ENCODE results near the gene ABCC6. TPM values are rescaled to one million over a fixed set of nuclear protein-coding genes. Genes with fewer than 3 reads are reported as not detected.
"Not testable (repeated sequence)": the region's sequence is repeated elsewhere in the genome, so short reads cannot be mapped to it uniquely, and the experiment has no call there.

ABCC6 gene
- total RNA-seq, 6 experiments from 2014 or later, result 54.9 to 115 (median 97.1) TPM

DNA sequence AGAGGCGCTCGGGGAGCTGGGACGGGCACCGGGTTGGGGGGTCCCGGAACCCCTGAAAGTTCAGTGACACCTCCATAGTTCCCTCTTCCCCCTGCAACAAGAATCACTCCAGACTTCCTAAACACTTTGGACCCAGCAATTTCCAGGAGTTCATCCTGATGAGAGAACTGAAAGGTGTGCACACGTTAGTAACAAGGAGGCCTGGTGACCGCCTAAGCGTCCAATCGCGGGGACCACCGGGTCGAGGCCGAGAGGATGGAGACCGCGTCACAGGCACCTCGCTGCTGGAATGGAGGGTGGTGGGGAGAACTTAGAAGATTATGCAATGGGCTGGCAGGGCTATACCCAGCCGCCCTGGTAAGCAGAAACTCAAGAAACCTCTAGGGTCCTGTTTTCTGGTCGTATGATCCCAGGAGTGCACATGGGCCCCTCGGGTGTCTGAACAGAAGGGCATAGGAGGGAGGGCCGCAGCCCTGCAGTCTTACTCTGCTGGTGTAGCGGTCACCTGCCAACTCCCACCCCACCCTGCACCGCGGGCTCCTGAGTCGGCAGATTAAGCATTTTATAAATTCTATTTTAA, 458 bp upstream of the ABCC6 start:
- H3K9me3 ChIP-seq; DNase-seq; intact Hi-C loops (cut with DNase I); H3K27me3 ChIP-seq; H3K4me1 ChIP-seq; H3K36me3 ChIP-seq: not testable (repeated sequence)
- peak; percentile 11 to 38 (median 28) for ATAC-seq
- WGBS (ENCODE audit: insufficient coverage, low coverage, low lambda C conversion rate, missing lambda C conversion rate), result 9% methylated on average over 11 of the region's 24 CpGs
- Histone ChIP-seq H3K27ac (peak overlapping the region in 2 of 3 donors; percentile 40 to 63), H3K4me3 (peak overlapping the region in 2 of 3 donors; percentile 38 to 47)

DNA sequence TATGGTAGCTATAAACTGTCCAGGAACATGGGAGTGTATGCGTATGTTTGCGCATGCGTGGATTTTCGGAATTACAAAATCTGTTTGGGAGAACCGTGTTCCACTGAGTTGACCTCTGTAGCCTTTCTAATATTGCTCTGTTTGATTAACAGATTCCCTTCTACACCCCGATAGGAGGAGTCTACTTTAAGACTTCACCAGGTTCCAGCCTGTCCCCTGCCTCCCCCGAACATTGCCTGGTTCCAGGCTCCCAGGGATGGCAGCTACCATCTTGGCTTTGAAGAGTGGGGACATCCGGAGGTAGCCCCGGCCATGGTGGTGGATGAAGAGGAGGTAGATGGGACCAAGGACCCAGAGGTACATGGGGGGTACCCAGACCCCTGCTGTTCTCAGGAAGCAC, 1.9 kb downstream of the ABCC6 start:
- Histone ChIP-seq H3K27ac (peak overlapping the region in 2 of 3 donors; percentile 80 to 84), H3K4me3 (peak overlapping the region; percentile 21 to 46 (median 43))

DNA sequence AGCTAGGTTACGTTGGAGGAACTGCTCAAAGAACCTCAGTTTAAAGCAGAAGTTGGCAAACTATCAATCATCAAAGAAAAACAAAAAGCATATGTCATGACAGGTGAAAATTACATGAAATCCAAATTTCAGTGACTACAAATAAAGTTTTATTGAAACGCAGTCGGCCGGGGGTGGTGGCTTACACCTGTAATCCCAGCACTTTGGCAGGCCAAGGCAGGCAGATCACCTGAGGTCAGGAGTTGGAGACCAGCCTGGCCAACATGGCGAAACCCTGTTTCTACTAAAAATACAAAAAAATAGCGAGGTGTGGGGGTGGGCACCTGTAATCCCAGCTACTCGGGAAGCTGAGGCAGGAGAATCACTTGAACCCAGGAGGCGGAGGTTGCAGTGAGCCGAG, 2.8 kb downstream of the ABCC6 start:
- 63% methylated on average over 5 of the region's 9 CpGs for whole genome bisulfite sequencing (ENCODE audit: insufficient coverage, low coverage, low lambda C conversion rate, missing lambda C conversion rate)
- H3K27ac ChIP-seq, result peak overlapping the region in 2 of 3 donors; percentile 10 to 80
- DNase-seq; H3K4me3 ChIP-seq; H3K9me3 ChIP-seq; H3K36me3 ChIP-seq; H3K4me1 ChIP-seq; H3K27me3 ChIP-seq; ATAC-seq; intact Hi-C loops (cut with DNase I): not testable (repeated sequence)

More for the DNA sequence above, 1.9 kb downstream of the ABCC6 start:
- WGBS (ENCODE audit: insufficient coverage, low coverage, low lambda C conversion rate, missing lambda C conversion rate), result no CpG with 5 or more reads among the region's 9 CpGs
- ATAC-seq (peak; percentile 37 to 68 (median 58)), DNase-seq (peak; percentile 25 to 62 (median 58))
- H3K4me1 ChIP-seq; H3K36me3 ChIP-seq; intact Hi-C loops (cut with DNase I); H3K9me3 ChIP-seq; H3K27me3 ChIP-seq: not testable (repeated sequence)

DNA sequence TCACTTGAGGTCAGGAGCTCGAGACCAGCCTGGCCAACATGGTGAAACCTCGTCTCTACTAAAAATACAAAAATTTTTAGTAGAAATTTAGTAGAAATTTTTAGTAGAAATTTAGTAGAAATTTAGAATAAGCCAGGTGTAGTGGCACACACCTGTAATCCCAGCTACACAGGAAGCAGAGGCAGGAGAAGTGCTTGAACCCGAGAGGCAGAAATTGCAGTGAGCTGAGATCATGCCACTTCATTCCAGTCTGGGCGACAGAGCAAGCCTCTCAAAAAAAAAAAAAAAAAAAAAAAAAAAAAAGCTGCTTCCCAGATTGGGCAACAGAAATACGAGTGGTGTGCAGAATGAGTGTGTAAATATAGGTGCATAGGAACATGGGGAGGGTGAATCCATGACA, 4.5 kb downstream of the ABCC6 start:
- H3K36me3 ChIP-seq; H3K4me3 ChIP-seq; H3K9me3 ChIP-seq; intact Hi-C loops (cut with DNase I); ATAC-seq; H3K4me1 ChIP-seq; H3K27ac ChIP-seq; DNase-seq; H3K27me3 ChIP-seq: not testable (repeated sequence)
- WGBS (ENCODE audit: insufficient coverage, low coverage, low lambda C conversion rate, missing lambda C conversion rate), result no CpG with 5 or more reads among the region's 5 CpGs

DNA sequence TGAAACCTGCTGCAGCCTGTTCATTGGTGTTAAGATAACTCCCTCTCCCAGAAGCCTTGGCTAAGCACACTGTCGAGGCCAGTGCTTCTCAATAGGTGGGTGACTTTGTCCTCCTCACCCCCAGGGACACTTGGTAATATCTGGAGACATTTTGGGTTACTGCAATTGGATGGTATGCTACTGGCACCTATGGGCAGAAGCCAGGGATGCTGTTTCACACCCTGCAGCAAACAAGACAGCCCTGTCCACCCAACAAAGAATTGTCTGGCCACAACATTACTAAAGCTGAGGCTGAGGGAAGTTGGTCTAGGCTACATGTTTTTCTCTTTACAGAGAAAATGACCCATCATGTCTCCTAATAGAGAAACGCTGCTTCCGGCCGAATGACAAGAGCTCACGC, 4.9 kb downstream of the ABCC6 start:
- no CpG with 5 or more reads among the region's 5 CpGs for WGBS (ENCODE audit: insufficient coverage, low coverage, low lambda C conversion rate, missing lambda C conversion rate)
- intact Hi-C loops (cut with DNase I); H3K4me3 ChIP-seq; H3K36me3 ChIP-seq; H3K27ac ChIP-seq; H3K9me3 ChIP-seq; DNase-seq; H3K4me1 ChIP-seq; ATAC-seq; H3K27me3 ChIP-seq: not testable (repeated sequence)

DNA sequence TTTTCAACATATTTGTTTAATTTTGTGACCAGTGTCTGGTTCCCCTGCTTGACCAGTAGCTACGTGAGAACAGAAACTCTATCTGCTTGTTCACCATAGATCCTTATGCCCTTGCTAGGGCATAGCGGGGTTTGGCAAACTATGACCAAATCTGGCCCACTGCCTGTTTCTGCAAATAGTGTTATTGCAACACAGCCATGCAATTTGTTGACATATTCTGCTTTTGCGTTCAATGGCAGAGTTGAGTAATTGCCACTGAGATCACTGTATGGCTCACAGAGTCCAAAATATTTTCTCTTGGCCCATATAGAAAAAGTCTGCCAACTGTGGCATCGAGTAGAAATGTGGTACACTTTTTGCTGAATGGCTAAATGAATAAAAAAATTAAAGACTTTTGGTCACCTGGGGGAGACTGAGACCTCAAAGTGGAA, 9.4 kb downstream of the ABCC6 start:
- H3K4me3 ChIP-seq; H3K9me3 ChIP-seq; H3K27me3 ChIP-seq; intact Hi-C loops (cut with DNase I): not testable (repeated sequence)
- Histone ChIP-seq H3K27ac (peak overlapping the region; percentile 83 to 94 (median 87)), H3K4me1 (peaks cover 0 to 10% (median 4%) of the 10 kb centered on the region in 4 donors), H3K36me3 (peaks cover 0 to 16% (median 3%) of the 10 kb centered on the region in 4 donors)
- 20% methylated on average over 1 of the region's 4 CpGs for whole genome bisulfite sequencing (ENCODE audit: insufficient coverage, low coverage, low lambda C conversion rate, missing lambda C conversion rate)
- ATAC-seq (peak; percentile 72 to 80 (median 76)), DNase-seq (peak in 1 of 3 donors; percentile 55)

DNA sequence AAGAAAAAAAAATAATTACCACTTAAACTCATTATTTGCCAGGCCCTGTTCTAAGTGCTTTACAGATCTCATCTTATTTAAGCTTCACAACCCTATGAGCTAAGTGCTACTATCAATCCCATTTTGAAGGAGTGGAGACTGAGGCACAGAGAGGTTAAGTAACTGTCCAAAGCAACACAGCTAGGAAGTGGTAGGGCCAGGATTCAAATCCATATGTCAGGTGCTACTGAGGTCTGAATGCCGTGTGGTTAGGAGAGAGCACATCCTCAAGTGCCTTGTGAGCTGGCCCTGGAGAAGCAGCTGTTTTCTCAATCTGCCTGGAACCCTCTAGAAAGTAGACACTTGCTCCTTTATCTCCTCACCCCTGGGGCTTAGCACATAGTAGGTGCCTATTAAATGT, 11.9 kb downstream of the ABCC6 start:
- peaks cover 0 to 16% (median 3%) of the 10 kb centered on the region in 4 donors for H3K36me3 ChIP-seq
- H3K9me3 ChIP-seq; ATAC-seq; intact Hi-C loops (cut with DNase I); H3K4me3 ChIP-seq; H3K27me3 ChIP-seq: not testable (repeated sequence)
- H3K4me1 ChIP-seq, result peaks cover 0 to 22% (median 8%) of the 10 kb centered on the region in 4 donors
- 50% methylated on average over 1 of the region's 1 CpG for WGBS (ENCODE audit: insufficient coverage, low coverage, low lambda C conversion rate, missing lambda C conversion rate)
- peak overlapping the region in 2 of 3 donors; percentile 81 to 82 for H3K27ac ChIP-seq
- DNase-seq, result peak in 1 of 3 donors; percentile 23

DNA sequence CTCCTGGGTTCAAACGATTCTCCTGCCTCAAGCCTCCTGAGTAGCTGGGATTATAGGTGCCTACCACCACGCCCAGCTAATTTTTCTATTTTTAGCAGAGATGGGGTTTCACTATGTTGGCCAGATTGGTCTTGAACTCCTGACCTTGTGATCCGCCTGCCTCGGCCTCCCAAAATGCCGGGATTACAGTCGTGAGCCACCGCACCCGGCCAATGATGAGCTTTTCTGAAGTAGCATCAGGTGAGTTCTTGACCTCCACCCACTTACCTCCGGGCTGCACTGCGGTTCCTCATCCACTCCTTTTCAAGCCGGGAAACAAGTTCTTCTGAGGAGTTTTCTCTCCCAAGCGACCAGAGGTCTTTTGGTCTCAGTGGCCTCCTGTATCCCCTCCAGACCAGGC, 14.8 kb downstream of the ABCC6 start:
- not testable (repeated sequence) for H3K9me3 ChIP-seq
- H3K27ac ChIP-seq, result peak overlapping the region in 2 of 3 donors; percentile 15 to 33

DNA sequence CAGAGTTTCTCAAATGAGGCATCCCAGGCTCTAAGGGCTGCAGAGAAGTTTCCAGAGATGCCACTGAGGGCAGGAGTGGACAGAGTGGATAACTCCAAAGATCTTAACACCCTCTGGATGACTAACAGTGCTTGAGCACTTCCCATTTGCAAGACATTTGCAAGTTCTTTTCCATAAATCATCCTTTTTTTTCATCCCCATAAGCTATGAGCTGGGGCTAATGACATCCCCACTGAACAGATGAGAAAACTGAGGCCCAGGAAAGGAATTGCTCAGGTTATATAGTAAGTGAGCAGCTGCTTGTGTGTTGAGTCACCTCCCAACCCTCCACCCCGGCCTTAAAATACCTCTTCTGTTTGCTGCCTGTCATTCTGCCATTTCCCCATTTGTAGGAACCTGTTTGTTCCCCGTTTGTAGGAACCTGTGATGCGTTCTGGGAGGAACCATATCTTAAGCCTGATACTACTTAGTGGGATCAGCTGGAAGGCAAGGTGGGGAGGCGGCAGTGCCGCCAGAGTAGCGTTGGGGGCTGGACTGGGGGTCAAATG, 15.4 kb downstream of the ABCC6 start:
- 62% methylated on average over 6 of the region's 6 CpGs for WGBS (ENCODE audit: insufficient coverage, low coverage, low lambda C conversion rate, missing lambda C conversion rate)

More for the DNA sequence above, 14.8 kb downstream of the ABCC6 start:
- H3K27me3 ChIP-seq; ATAC-seq; intact Hi-C loops (cut with DNase I); H3K4me3 ChIP-seq: not testable (repeated sequence)
- peaks cover 0 to 21% (median 3%) of the 10 kb centered on the region in 4 donors for H3K36me3 ChIP-seq
- peaks cover 0 to 15% (median 4%) of the 10 kb centered on the region in 4 donors for H3K4me1 ChIP-seq
- DNase-seq, result peak in 2 of 3 donors; percentile 24 to 34
- WGBS (ENCODE audit: insufficient coverage, low coverage, low lambda C conversion rate, missing lambda C conversion rate), result 63% methylated on average over 2 of the region's 12 CpGs

DNA sequence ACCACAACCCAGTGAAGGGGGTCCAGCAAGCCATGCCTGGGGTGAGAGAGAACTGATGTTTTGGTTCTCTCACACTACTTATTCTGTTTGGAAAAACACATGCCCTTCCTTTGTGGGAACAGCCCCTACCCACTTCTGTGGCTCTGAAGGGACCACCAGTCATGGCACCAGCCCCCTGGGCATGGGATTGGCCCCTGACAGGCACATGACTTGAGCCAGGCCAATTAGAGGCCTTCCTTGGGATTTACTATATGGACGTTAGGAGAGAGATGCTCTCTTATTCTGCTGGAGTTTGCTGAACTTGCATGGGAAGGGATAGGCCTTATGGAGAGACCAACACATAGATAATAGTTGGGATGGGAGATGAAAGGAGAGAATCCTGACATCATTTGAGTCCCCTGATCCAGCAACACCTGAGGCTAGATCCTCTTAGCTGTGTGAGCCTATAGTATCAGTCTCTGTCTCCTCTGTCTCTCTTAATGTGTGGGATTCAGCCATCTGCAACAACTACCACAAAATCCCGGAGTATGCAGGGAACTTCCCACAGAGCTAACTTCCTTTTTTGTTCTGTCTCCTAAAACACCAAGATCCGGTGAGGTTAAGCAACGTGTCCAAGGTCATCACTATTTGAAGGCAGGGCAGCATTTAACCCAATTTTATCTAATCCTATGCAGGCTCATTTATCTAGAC, 16.1 kb downstream of the ABCC6 start:
- ATAC-seq (peak; percentile 15 to 34 (median 21)), DNase-seq (peak in 2 of 3 donors; percentile 9 to 41)
- peaks cover 0 to 12% (median 4%) of the 10 kb centered on the region in 4 donors for H3K4me1 ChIP-seq
- peak overlapping the region; percentile 47 to 86 (median 73) for H3K27ac ChIP-seq
- intact Hi-C loops (cut with DNase I); H3K4me3 ChIP-seq; H3K9me3 ChIP-seq; H3K27me3 ChIP-seq: not testable (repeated sequence)
- WGBS (ENCODE audit: insufficient coverage, low coverage, low lambda C conversion rate, missing lambda C conversion rate), result 40% methylated on average over 1 of the region's 4 CpGs
- H3K36me3 ChIP-seq, result peaks cover 0 to 21% (median 3%) of the 10 kb centered on the region in 4 donors

More for the DNA sequence above, 15.4 kb downstream of the ABCC6 start:
- intact Hi-C loops (cut with DNase I); H3K27me3 ChIP-seq; H3K9me3 ChIP-seq; H3K4me3 ChIP-seq: not testable (repeated sequence)
- Histone ChIP-seq H3K4me1 (peaks cover 0 to 12% (median 4%) of the 10 kb centered on the region in 4 donors), H3K27ac (peak overlapping the region in 1 of 3 donors; percentile 33), H3K36me3 (peaks cover 0 to 21% (median 3%) of the 10 kb centered on the region in 4 donors)
- ATAC-seq (peak in 1 of 4 donors; percentile 6), DNase-seq (peak in 2 of 3 donors; percentile 29 to 36)

DNA sequence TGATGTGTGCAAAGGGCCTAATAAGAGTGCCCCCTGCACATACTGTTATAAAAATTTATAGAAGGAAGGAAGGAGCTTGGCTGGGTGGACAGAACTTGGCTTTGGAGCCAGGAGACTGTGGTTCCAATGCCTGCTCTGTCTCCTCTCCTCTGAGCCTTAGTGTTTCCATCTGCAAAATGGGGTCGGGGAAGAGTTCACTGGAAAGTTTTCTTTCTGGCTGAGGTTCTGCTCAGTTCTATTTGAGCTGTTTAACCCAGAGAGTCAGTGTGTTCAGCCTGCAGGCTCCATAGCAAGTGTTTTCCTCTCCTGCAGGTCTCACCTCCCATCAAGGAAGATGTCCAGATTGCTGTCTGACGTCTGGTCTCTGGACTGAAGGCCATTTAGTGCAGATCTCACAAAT, 17.4 kb downstream of the ABCC6 start:
- H3K27me3 ChIP-seq; intact Hi-C loops (cut with DNase I); H3K9me3 ChIP-seq; ATAC-seq; H3K4me3 ChIP-seq: not testable (repeated sequence)
- WGBS (ENCODE audit: insufficient coverage, low coverage, low lambda C conversion rate, missing lambda C conversion rate), result 50% methylated on average over 1 of the region's 2 CpGs
- peaks cover 0 to 12% (median 4%) of the 10 kb centered on the region in 4 donors for H3K4me1 ChIP-seq
- DNase-seq, result peak in 1 of 3 donors; percentile 22
- H3K36me3 ChIP-seq, result peaks cover 0 to 24% (median 5%) of the 10 kb centered on the region in 4 donors
- peak overlapping the region in 1 of 3 donors; percentile 34 for H3K27ac ChIP-seq
